ENCODE results near the gene LDLRAD1.
"Not testable (repeated sequence)": the region's sequence is repeated elsewhere in the genome, so short reads cannot be mapped to it uniquely, and the experiment has no call there.

The LDLRAD1 gene

DNA sequence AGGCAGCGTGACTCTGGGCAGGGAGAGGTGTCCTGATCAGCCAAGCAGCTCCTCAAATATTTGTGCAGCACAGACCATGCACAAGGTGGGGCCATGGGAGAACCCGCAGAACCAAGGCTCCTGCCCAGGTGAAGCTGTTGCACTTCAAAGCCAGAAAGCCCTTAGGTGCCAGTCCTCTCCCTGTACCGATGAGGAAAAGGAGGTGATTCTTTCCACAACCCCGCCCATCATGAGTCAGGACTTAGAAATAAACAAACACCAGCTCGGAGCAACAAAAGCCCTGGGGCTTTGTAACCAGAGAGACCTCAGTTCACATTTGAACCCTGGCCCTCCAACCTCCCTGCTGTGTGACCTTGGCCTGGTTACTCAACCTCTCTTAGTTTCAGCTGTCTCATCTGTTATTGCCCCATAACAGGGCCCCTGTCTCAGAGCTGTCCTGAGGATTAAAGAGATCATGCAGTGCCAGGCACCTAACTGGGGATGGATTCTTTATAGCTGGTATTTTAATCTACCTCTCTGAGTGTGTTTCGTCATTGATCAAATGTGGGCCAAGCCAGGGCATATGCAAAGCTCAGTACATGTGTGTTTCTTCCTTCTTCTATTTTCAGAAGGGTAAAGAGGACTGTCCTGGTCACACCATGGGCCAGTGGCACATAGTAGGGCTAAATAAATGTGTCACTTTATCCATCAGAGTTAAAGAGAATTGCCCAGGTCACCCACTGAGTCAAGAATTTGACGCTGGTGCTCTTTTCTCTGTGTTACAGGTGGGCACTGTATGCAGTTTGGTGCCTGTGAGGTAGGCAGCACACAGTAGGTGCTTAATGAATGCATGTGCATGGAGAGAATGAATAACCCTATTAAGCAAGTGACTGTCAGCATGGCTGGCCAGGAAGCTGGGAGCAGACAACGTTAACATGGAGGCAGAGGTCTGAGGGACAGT is 1.4 kb downstream of the LDLRAD1 start:
- DNase-seq (ENCODE audit: low read depth, low spot score), result peak; percentile 88

DNA sequence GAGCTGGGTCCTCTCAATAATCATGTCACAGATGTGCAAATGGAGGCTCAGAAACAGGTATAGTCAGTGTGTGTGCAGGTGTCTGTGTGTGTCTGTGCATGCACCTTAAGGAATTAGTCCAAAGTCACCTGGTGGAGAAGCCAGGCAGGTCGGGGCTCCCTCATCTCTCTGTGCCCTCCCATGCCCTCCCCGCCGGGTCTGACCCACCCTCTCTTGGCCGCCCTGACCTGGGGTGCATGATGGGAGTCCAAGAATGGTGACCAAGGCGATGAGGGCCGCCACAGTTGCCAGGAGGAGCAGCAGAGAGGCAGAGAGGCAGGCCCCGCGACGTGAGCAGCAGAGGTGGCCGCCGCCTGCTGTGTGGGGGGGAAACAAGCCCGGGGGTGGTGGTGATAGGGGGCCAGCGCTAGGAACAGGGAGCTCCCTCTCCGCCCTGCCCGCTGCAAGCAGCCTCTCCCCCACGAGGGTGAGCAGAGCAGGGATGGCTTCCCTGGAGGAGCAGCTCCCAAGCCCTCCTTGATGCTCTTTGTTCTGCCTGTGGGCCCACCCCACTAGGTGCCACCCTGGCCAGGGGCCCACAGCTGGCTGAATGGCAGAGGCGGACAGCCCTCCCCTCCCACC is 3.9 kb downstream of the LDLRAD1 start:
- DNase-seq (ENCODE audit: low read depth, low spot score), result no peak

DNA sequence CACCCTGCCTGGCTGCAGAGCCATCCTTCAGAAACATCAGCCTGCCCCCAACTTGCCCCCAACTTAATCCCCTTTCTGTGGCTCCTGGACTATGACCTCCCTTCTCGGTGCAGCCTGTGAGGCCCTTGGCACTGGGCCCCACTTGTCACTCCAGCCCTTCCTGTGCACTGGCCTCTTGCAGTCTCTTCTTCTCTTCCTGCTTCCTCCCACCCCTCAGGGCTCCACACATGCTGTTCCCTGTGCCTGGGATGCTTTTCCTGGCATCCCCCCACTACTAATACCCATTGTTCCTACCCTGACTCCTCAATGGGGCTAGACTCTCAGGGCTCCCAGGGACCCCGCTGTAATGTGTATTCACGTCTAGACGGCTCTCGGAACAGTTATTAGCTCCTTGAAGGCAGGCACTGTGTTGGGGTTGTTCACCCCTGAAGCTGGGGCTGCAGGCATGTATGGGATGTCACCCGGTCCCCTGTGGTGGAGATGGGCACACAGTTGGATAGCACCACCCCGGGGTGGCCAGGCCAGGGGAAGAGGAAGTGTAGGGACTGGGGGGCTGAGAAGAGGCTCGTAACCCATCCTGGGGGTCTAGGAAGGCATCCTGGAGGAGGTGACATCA is 4.5 kb downstream of the LDLRAD1 start:
- DNase-seq (ENCODE audit: low read depth, low spot score), result no peak

DNA sequence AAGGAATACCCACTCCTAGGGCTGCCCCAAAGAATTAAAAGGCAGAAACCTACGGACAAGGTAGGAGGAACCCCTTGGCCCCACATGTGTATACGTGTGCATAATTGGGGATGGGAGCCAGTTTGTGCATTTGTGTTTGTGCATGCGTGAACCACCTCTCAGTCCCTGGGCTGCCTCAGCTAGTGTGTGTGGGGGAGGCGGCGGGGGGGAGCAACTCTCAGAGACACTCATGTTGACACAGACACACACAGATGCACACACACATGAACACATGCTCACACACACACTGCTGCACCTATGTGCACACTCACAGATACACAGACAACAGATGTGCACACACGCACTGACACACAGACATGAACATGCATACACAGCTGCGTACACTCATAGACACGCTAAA is 5.1 kb downstream of the LDLRAD1 start:
- DNase-seq (ENCODE audit: low read depth, low spot score), result no peak

DNA sequence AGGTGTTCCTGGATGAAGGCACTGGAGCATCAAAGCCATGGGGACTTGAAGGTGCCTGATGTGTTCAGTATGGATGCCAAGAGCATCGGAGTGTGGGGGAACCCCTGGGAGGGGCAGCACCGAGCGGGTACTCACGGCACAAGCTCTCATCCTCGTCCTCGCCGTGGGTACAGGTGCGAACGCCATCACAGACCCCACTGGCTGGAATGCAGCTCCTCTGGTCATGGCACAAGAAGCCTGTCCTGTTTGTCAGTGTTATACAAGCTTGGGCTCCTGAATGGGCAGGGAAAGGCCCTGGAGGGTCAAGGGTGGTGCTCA is 6.0 kb downstream of the LDLRAD1 start:
- DNase-seq (ENCODE audit: low read depth, low spot score), result no peak

GRCh38 chr1:54011316-54012007 is 6.5 kb downstream of the LDLRAD1 start:
- no peak for DNase-seq (ENCODE audit: low read depth, low spot score)

DNA sequence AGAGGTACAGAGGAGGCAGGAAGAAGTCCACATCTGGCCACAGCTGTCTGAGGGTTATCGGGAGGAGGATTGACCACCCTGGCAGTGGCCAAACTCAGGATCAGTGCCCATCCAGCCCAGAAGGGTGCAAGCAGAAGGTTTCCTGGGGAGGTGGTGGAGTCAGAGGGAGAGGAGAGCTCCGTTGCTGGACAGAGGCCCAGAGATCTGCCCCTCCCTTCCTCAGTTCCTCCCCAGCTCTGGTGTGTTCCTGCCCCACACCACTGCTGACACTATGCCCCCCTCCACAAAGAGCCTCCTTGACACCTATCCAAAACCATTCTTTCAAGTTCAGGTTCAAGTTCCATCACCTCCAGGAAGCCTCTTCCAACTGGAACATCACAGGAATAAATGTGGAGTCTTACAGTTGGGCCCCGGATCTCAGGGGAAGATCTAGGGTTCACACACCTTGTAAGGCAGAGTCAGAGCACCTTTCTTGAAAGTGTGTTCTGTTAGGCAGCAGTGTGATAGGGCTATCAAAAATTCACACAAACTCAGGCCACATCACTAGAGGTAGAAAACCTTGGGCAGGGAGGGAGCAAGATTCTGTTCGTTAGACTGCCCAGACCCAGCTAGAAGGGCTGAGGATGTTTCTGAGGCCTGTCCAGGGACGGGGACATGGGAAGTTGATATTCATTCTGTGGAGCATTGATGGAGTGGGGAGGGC is 7.4 kb downstream of the LDLRAD1 start:
- no peak for DNase-seq (ENCODE audit: low read depth, low spot score)

DNA sequence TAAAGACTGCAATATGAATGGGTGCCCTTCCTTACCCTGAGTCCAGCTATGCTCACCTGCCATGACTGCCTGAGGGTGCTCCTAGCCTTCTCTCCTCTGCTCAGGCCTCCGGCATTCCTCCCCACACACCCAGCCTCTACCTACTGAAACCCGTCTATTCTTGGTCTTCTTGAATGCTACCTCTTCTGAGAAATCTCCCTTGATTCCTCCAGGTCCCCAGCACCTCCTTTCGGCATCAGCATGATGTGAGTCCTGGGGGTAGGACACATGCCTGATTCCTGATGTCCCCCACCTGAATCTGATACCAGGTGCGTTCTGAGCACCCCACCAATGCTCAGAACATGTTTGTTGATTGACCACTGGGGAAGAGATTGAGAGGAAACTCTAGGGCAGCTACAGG is 8.6 kb downstream of the LDLRAD1 start:
- no peak for DNase-seq (ENCODE audit: low read depth, low spot score)

DNA sequence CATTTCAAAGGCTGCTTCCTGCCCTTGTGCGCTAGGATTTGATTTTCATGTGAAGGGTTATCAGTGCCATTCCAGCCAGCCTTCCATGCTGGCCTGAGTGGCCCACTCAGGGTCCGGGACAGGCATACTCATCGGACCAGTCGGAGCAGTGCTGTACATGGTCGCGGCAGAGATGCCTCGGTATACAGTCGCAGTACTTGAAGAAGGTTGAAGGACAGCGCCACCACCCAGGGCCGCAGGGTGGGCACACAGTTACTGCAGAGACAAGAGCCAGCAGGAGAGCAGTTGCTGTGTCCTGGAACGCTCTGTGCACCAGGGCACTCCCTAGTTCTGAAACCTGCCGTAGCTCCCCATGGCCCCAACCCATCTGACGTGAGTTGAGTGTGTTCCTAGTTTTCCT is 9.1 kb downstream of the LDLRAD1 start:
- no peak for DNase-seq (ENCODE audit: low read depth, low spot score)

GRCh38 chr1:54007613-54008012 is 10.4 kb downstream of the LDLRAD1 start:
- no peak for DNase-seq (ENCODE audit: low read depth, low spot score)

DNA sequence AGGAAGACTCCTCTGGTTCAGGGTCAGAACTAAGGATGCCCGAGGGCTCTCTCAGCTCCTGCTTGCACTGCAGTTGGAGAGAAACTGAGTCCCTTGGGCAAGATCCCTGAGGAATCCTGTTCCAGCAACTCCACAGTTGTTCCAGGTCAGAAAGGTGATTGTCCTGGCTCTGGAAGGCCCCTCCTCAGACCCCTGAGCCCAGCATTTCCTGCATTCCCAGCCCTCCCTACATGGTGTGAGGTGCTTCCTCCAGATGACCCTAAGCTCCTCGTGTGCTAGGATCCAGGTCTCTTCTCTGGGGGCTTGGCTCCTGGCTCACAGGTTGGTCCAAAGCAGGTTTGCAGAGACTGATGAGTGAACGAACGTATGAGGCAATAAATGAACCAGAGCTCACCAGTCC is 11.5 kb downstream of the LDLRAD1 start:
- no peak for DNase-seq (ENCODE audit: low read depth, low spot score)

DNA sequence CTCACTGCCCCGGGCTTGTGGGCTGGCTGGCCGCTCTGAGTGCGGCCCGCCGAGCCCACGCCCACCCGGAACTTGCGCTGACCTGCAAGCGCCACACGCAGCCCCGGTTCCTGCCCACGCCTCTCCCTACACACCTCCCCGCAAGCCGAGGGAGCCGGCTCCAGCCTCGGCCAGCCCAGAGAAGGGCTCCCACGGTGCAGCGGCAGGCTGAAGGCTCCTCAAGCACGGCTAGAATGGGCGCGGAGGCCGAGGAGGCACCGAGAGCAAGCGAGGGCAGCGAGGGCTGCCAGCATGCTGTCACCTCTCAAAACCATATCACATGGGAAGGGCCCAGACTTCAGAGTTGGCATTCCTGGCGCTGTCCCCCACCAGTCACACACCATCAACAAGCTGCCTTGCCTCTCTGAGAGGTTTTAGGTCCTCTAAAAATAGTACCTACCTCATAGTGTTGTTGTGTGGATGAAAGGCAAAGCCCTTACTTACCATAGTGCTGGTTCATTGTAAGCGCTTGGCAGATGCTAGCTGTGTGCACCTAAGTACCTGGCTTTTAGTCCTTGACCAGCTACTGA is 13.4 kb downstream of the LDLRAD1 start:
- no peak for DNase-seq (ENCODE audit: low read depth, low spot score)

DNA sequence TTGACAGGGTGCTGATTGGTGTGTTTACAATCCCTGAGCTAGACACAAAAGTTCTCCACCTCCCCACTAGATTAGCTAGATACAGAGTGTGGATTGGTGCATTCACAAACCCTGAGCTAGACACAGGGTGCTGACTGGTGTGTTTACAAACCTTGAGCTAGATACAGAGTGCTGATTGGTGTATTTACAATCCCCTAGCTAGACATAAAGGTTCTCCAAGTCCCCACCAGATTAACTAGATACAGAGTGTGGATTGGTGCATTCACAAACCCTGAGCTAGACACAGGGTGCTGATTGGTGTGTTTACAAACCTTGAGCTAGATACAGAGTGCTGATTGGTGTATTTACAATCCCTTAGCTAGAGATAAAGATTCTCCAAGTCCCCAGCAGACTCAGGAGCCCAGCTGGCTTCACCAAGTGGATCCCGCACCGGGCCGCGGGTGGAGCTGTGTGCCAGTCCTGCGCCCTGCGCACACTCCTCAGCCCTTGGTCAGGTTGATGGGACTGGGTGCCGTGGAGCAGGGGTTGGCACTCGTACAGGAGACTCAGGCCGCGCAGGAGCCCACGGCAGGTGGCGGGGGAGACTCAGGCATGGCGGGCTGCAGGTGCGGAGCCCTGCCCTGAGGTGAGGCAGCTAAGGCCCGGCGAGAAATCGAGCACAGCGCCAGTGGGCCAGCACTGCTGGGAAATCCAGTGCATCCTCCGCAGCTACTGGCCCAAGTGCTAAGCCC is 14.1 kb downstream of the LDLRAD1 start:
- DNase-seq (ENCODE audit: low read depth, low spot score), result not testable (repeated sequence)

- DNase-seq (ENCODE audit: low read depth, low spot score), result no peak
Observed at GRCh38 chr1:54003249-54003646, 14.7 kb downstream of the LDLRAD1 start.

GRCh38 chr1:54002544-54003248 is 15.3 kb downstream of the LDLRAD1 start:
- DNase-seq (ENCODE audit: low read depth, low spot score), result no peak

DNA sequence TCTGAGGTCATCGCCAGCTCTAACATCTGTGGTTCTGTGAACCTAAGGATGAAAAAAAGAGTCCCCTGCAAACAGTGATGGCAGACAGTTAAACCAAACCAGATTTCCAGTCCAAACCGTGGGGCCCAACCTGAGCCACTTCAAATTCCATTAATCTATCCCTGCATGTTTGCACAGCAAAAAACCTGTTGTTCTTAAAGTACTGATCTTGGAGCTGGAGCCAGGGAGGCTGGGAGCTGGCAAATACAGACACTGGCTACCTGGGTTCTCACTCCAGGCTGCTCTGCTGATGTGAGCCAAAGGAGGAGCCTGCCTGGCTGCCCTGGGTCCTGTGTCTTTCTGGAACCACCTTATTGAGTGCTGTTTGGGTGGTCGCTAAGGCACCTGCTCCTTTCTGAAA is 16.4 kb downstream of the LDLRAD1 start:
- DNase-seq (ENCODE audit: low read depth, low spot score), result no peak

- DNase-seq (ENCODE audit: low read depth, low spot score), result no peak
Observed at GRCh38 chr1:53999920-54000319, 18.1 kb downstream of the LDLRAD1 start.

GRCh38 chr1:53998223-53998622 is 19.8 kb downstream of the LDLRAD1 start:
- DNase-seq (ENCODE audit: low read depth, low spot score), result no peak

DNA sequence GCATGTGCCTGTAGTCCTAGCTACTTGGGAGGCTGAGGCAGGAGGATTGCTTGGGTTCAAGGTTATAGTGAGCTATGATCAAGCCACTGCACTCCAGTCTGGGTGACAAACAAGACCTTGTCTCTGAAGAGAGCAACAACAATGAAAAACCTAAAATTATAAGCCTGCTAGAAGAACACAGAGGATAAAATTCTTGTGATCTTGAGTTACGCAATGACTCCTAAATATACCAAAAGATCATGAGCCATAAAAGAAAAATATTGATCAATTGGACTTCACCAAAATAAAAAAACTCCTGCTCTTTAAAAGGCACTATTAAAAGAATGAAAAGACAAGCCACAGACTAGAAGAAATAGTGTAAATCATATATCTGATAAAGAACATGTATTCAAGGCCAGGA is 22.3 kb downstream of the LDLRAD1 start:
- DNase-seq (ENCODE audit: low read depth, low spot score), result no peak

DNA sequence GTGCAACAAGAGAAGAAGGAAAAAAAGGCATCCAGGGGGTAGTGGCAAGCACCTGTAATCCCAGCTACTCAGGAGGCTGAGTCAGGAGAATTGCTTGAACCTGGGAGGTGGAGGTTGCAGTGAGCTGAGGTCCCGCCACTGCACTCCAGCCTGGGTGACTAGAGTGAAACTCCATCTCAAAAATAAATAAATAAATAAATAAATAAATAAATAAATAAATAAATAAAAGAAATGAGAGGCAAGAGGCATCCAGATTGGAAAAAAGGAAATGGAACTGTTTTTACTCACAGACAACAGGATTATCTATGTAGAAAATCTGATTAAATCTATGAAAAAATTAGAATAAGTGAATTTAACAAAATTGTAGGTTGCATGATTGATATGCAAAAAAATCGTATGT is 23.5 kb downstream of the LDLRAD1 start:
- DNase-seq (ENCODE audit: low read depth, low spot score), result not testable (repeated sequence)
